ENCODE measurements around the gene FAM118B. TPM values are rescaled to one million over a fixed set of nuclear protein-coding genes. Genes with fewer than 3 reads are reported as not detected.

Gene FAM118B
- total and polyA plus RNA-seq, 2 of the 4 experiments (the other 2 are of a cell fraction), result 20.0 to 27.2 TPM

GRCh38 chr11:126162306-126163030 is 49.1 kb upstream of the FAM118B start:
- no TSS peak for BruUV-seq (replicated peaks)
- peak overlapping the region in 1 of 2 experiments; percentile 31; a peak in 2 of 4 replicates for H4K8ac ChIP-seq (ENCODE audit: low read depth in 2 of 2, low read length in 2 of 2)
- peak overlapping the region; percentile 62; the same call in 1 of the 2 replicates for H2BK120ac ChIP-seq (ENCODE audit: low read depth, low read length)
- 0 out of 2 replicates have a peak overlapping the region, but pooled peaks have one; percentile 18 for H2BK20ac ChIP-seq (ENCODE audit: low read depth, low read length)
- peak overlapping the region; percentile 52; the same call in 1 of the 2 replicates for H3K4ac ChIP-seq (ENCODE audit: low read depth, low read length)
- no peaks in the 10 kb centered on the region for H3K9me3 ChIP-seq (ENCODE audit: control insufficient read depth, insufficient read depth, low read length)
- H3K4me1 ChIP-seq (ENCODE audit: control insufficient read depth, insufficient read depth, low read length), result peaks cover 14% of the 10 kb centered on the region
- no peak overlapping the region for H3K23ac ChIP-seq (ENCODE audit: low read depth, low read length)
- DNase-seq (peak; percentile 25), ATAC-seq (ENCODE audit: low read depth) (no peak)
- H2BK15ac ChIP-seq (ENCODE audit: low read depth, low read length), result no peak overlapping the region
- peak overlapping the region; percentile 84 for H2AK9ac ChIP-seq (replicated peaks; ENCODE audit: low read depth, low read length, poor library complexity)
- no peak overlapping the region for H3K4me3 ChIP-seq (ENCODE audit: insufficient read depth, low read depth, low read length)
- H2AK5ac ChIP-seq (ENCODE audit: low read depth, low read length), result peak overlapping the region; percentile 78
- peak overlapping the region; percentile 11; the same call in 1 of the 2 replicates for H4K5ac ChIP-seq (ENCODE audit: low read depth, low read length)
- 68% methylated on average over 2 of the region's 14 CpGs; no CpG with 5 or more reads in 1 of the 2 experiments for WGBS, 2 experiments (ENCODE audit: extremely low coverage in 2 of 2, insufficient read length in 1 of 2)
- H3K79me1 ChIP-seq (ENCODE audit: low read depth in 1 of 2, low read length in 2 of 2), result no peaks in the 10 kb centered on the region
- in situ Hi-C loops (cut with MboI; ENCODE audit: low sequenced_read_pairs), result no loop called here
- H3K36me3 ChIP-seq (ENCODE audit: control insufficient read depth, insufficient read depth, low read length), result no peaks in the 10 kb centered on the region
- H3K9me1 ChIP-seq (ENCODE audit: insufficient read depth, low read length), result peaks cover 2% of the 10 kb centered on the region; the same call in 1 of the 2 replicates
- H4K91ac ChIP-seq (ENCODE audit: insufficient read depth, low read depth, low read length), result peak overlapping the region; percentile 59; the same call in 1 of the 2 replicates
- H4K20me1 ChIP-seq (ENCODE audit: insufficient read depth, low read length), result no peaks in the 10 kb centered on the region
- peak overlapping the region; percentile 44 for H3K18ac ChIP-seq (ENCODE audit: low read depth, low read length)
- peaks cover 32% of the 10 kb centered on the region for H3K27me3 ChIP-seq (ENCODE audit: control insufficient read depth, insufficient read depth, low read length)
- ChIA-PET POLR2A (ENCODE audit: unreplicated experiment) (no interaction called here), CTCF (no interaction called here)
- dilution Hi-C loops (cut with HindIII; ENCODE audit: low sequenced_read_pairs, unreplicated experiment), result no loop called here
- 0 out of 2 replicates have a peak overlapping the region, but pooled peaks have one; percentile 14 for H3K27ac ChIP-seq (ENCODE audit: insufficient read depth, low read length)
- H3K56ac ChIP-seq (ENCODE audit: extremely low read depth, insufficient read depth, low read length), result no peak overlapping the region
- peak overlapping the region; percentile 7; the same call in 1 of the 2 replicates for H3K9ac ChIP-seq (ENCODE audit: low read depth, low read length)
- H2AFZ ChIP-seq (replicated peaks; ENCODE audit: low read length, poor library complexity), result peak overlapping the region; percentile 79
- intact Hi-C loops (cut with micrococcal nuclease), result no loop called here
- 0 out of 2 replicates have a peak overlapping the region, but pooled peaks have one; percentile 16 for H3K4me2 ChIP-seq (ENCODE audit: low read depth, low read length)
- H2BK5ac ChIP-seq (ENCODE audit: low read depth, low read length, poor library complexity, severe bottlenecking), result peak overlapping the region; percentile 44
- TF ChIP-seq RCOR1 (IDR thresholded peaks at IDR 0.05; ENCODE audit: insufficient replicate concordance, low read length), result no peak
- no peak for TF ChIP-seq ELK1 (IDR thresholded peaks at IDR 0.05; ENCODE audit: borderline replicate concordance, low read depth, low read length)
- TF ChIP-seq FOS (IDR thresholded peaks at IDR 0.05; ENCODE audit: low read depth, low read length), result no peak
- TF ChIP-seq RAD21 (IDR thresholded peaks at IDR 0.05; ENCODE audit: low read length), result no peak
- TF ChIP-seq MAZ (IDR thresholded peaks at IDR 0.05; ENCODE audit: borderline replicate concordance, low read depth, low read length), result no peak
- TF ChIP-seq SMC3 (IDR thresholded peaks at IDR 0.05; ENCODE audit: low read depth, low read length), result no peak
- no peak for TF ChIP-seq CHD1 (IDR thresholded peaks at IDR 0.05; ENCODE audit: low read depth, low read length)
- TF ChIP-seq BHLHE40 (IDR thresholded peaks at IDR 0.05; ENCODE audit: low read depth, low read length), result no peak
- TF ChIP-seq, protein P1, sequence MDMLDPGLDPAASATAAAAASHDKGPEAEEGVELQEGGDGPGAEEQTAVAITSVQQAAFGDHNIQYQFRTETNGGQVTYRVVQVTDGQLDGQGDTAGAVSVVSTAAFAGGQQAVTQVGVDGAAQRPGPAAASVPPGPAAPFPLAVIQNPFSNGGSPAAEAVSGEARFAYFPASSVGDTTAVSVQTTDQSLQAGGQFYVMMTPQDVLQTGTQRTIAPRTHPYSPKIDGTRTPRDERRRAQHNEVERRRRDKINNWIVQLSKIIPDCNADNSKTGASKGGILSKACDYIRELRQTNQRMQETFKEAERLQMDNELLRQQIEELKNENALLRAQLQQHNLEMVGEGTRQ (IDR thresholded peaks at IDR 0.05; ENCODE audit: low read depth, low read length), result no peak
- TF ChIP-seq CTCF (conservative IDR thresholded peaks at IDR 0.05; ENCODE audit: low read depth, low read length), result no peak
- no peak overlapping the region for H3K14ac ChIP-seq (replicated peaks; ENCODE audit: low read depth, low read length)
